Sigmoid colon (tissue), 7 donors: Measurements from ENCODE around the gene PRPF4. TPM values are rescaled to one million over a fixed set of nuclear protein-coding genes. Genes with fewer than 3 reads are reported as not detected.
"Not testable (repeated sequence)": the region's sequence is repeated elsewhere in the genome, so short reads cannot be mapped to it uniquely, and the experiment has no call there.

Source experiments
- DNase-seq: peaks from one replicate; pipeline ENCODE4 v3.0.0-alpha.2; 2019
- H3K27ac ChIP-seq, 4 donors: fragments of 200-600 bp; sonication (generic); one replicate each; pipeline ENCODE4 v1.5.1; 2016 to 2019; ENCODE audit warnings: mild to moderate bottlenecking in 1 of 4
- H3K27me3 ChIP-seq, 3 donors: fragments of 200-600 bp; sonication (generic); one replicate each; pipeline ENCODE4 v1.5.1; 2019; ENCODE audit warnings: mild to moderate bottlenecking in 1 of 3
- H3K36me3 ChIP-seq, 4 donors: fragments of 200-600 bp; sonication (generic); one replicate each; pipeline ENCODE4 v1.5.1; 2016 to 2019
- H3K4me1 ChIP-seq, 4 donors: fragments of 200-600 bp; sonication (generic); one replicate each; pipeline ENCODE4 v1.5.1; 2017 to 2019
- H3K4me3 ChIP-seq, 4 donors: fragments of 200-600 bp; sonication (generic); one replicate each; pipeline ENCODE4 v1.5.1; 2017 to 2019; ENCODE audit warnings: mild to moderate bottlenecking in 2 of 4, moderate library complexity in 1 of 4
- H3K9me3 ChIP-seq, 4 donors: fragments of 200-600 bp in 3 of 4; sonication (generic) in 3 of 4; one replicate each; pipeline versions ENCODE4 v1.5.1 to v1.6.1; 2013 to 2019
- CTCF ChIP-seq, 4 experiments: fragments of 450-650 bp in 3 of 4; fragments of 200-600 bp in 1 of 4; IDR thresholded peaks; one replicate each; pipeline ENCODE4 v1.5.1; 2016 to 2019; ENCODE audit warnings: antibody characterized with exemption in 4 of 4, mild to moderate bottlenecking in 3 of 4, moderate library complexity in 2 of 4
- EP300 ChIP-seq, 4 donors: sonication (generic); formaldehyde crosslinking; IDR thresholded peaks; one replicate each; pipeline ENCODE4 v1.6.1; 2017; ENCODE audit warnings: antibody characterized with exemption in 4 of 4
- POLR2A ChIP-seq, 2 donors: fragments of 450-650 bp; IDR thresholded peaks; one replicate each; pipeline ENCODE4 v1.6.1; 2016; ENCODE audit warnings: antibody characterized with exemption in 2 of 2, mild to moderate bottlenecking in 2 of 2, moderate library complexity in 2 of 2
- POLR2AphosphoS5 ChIP-seq, 4 donors: sonication (generic); formaldehyde crosslinking; IDR thresholded peaks; one replicate each; pipeline ENCODE4 v1.6.1; 2017; ENCODE audit warnings: antibody characterized with exemption in 4 of 4
- WGBS, 2 donors: extraction: QIAGEN DNeasy Blood & Tissue Kit; methylation state at CpG; one replicate each; pipeline ENCODE4 v1.1.7; 2013; 5-methylcytosine and 5-hydroxymethylcytosine counted together
- intact Hi-C: fragments of 100-400 bp; cut with DNase I; formaldehyde crosslinking; loops from one replicate; pipeline ENCODE4 v1.15.1; 2023
- polyA plus RNA-seq, 3 donors: library from polyadenylated mRNA; stranded (reverse); fragments of 200-250 nt; gene quantifications; one replicate each; pipeline ENCODE4 v1.2.3, GENCODE V29; 2013
- total RNA-seq, 4 donors: library from RNA; depleted of rRNA; stranded (reverse); fragments of >200 nt; gene quantifications; one replicate each; pipeline ENCODE4 v1.1.0, GENCODE V29; 2016
- donor health status: healthy with polysubstance abuse.
- donor health status: Bipolar disorder and iron deficiency.
- donor health status: healthy.

Gene PRPF4
- total RNA-seq (10 to 100 TPM; 12.7 to 21.4 (median 14.1) TPM), polyA plus RNA-seq (10 to 100 TPM in 1 of 3 donors, 1 to 10 TPM in 2; 7.9 to 15.5 (median 9.0) TPM)

GRCh38 chr9:113275157-113276131 lies at the start of gene PRPF4, which contains the start of gene CDC26:
Gene PRPF4, plus strand, starts transcription at chr9:113275658. Its CDS starts 86 bp downstream, at chr9:113275744.
Gene CDC26, minus strand, starts transcription at chr9:113275572. Its CDS starts 3,065 bp downstream, at chr9:113272507.
- H3K9me3 ChIP-seq, result no peaks in the 10 kb centered on the region
- no peaks in the 10 kb centered on the region for H3K27me3 ChIP-seq
- H3K27ac ChIP-seq, result peak within 1 kb of the TSS; percentile 94 to 96 (median 94)
- TF ChIP-seq EP300 (IDR thresholded peaks at IDR 0.05), result peak in 1 of 4 donors; percentile 91
- TF ChIP-seq POLR2A (IDR thresholded peaks at IDR 0.05), result peak; percentile 97 to 98
- TF ChIP-seq CTCF (IDR thresholded peaks at IDR 0.05), result no peak
- peak; percentile 99 to 100 (median 99) for TF ChIP-seq POLR2AphosphoS5 (IDR thresholded peaks at IDR 0.05)
- peaks cover 0 to 36% (median 20%) of the 10 kb centered on the region in 4 donors for H3K4me1 ChIP-seq
- intact Hi-C loops, result loop anchor here (1.0 to 5.0 kb wide), 5 partner anchors 54 to 383 kb away; partner anchors contain the start of genes C9orf43, FKBP15, POLE3 and SLC31A1
- peaks cover 21 to 61% (median 33%) of the 10 kb centered on the region in 4 donors for H3K36me3 ChIP-seq
- DNase-seq, result peak; percentile 99
- H3K4me3 ChIP-seq, result peak within 1 kb of the TSS; percentile 75 to 89 (median 82)
- WGBS, 2 donors, result 0% methylated on average over 63 of the region's 63 CpGs

- WGBS, 2 donors, result 0 to 90% methylated on average over 1 of the region's 1 CpG
- Histone ChIP-seq H3K36me3 (no peaks in the 10 kb centered on the region), H3K4me1 (peaks cover 0 to 13% (median 3%) of the 10 kb centered on the region in 4 donors), H3K9me3 (no peaks in the 10 kb centered on the region), H3K27me3 (no peaks in the 10 kb centered on the region), H3K27ac (no peak overlapping the region), H3K4me3 (no peak overlapping the region)
- intact Hi-C loops, result no loop called here
- TF ChIP-seq EP300 (IDR thresholded peaks at IDR 0.05), result no peak
- no peak for TF ChIP-seq POLR2AphosphoS5 (IDR thresholded peaks at IDR 0.05)
- no peak for TF ChIP-seq POLR2A (IDR thresholded peaks at IDR 0.05)
- no peak for TF ChIP-seq CTCF (IDR thresholded peaks at IDR 0.05)
- DNase-seq, result no peak
These were observed 48.0 kb upstream of the PRPF4 start for GRCh38 chr9:113227436-113227835.

GRCh38 chr9:113228130-113228665 lies 47.3 kb upstream of the PRPF4 start:
- H3K9me3 ChIP-seq, result no peaks in the 10 kb centered on the region
- no peak for TF ChIP-seq EP300 (IDR thresholded peaks at IDR 0.05)
- TF ChIP-seq POLR2A (IDR thresholded peaks at IDR 0.05), result no peak
- TF ChIP-seq POLR2AphosphoS5 (IDR thresholded peaks at IDR 0.05), result no peak
- TF ChIP-seq CTCF (IDR thresholded peaks at IDR 0.05), result no peak
- intact Hi-C loops, result no loop called here
- no peak for DNase-seq
- H3K4me1 ChIP-seq, result peaks cover 0 to 5% (median 0%) of the 10 kb centered on the region in 4 donors
- H3K27me3 ChIP-seq, result no peaks in the 10 kb centered on the region
- H3K36me3 ChIP-seq, result no peaks in the 10 kb centered on the region
- WGBS, 2 donors, result 63 to 66% methylated on average over 3 of the region's 3 CpGs
- no peak overlapping the region for H3K27ac ChIP-seq
- H3K4me3 ChIP-seq, result no peak overlapping the region

GRCh38 chr9:113231701-113232100 lies 43.8 kb upstream of the PRPF4 start:
- TF ChIP-seq POLR2AphosphoS5 (IDR thresholded peaks at IDR 0.05) (no peak), CTCF (IDR thresholded peaks at IDR 0.05) (no peak), EP300 (IDR thresholded peaks at IDR 0.05) (no peak), POLR2A (IDR thresholded peaks at IDR 0.05) (no peak)
- DNase-seq, result no peak
- intact Hi-C loops, result no loop called here
- 94 to 98% methylated on average over 2 of the region's 2 CpGs for WGBS, 2 donors
- H3K27ac ChIP-seq, result no peak overlapping the region
- H3K9me3 ChIP-seq, result no peaks in the 10 kb centered on the region
- H3K4me3 ChIP-seq, result no peak overlapping the region
- H3K4me1 ChIP-seq, result no peaks in the 10 kb centered on the region
- H3K36me3 ChIP-seq, result no peaks in the 10 kb centered on the region
- H3K27me3 ChIP-seq, result no peaks in the 10 kb centered on the region

GRCh38 chr9:113235701-113236255 lies 39.7 kb upstream of the PRPF4 start:
- H3K36me3 ChIP-seq, intact Hi-C loops, H3K4me3 ChIP-seq, H3K27ac ChIP-seq, DNase-seq, H3K9me3 ChIP-seq, H3K4me1 ChIP-seq, H3K27me3 ChIP-seq: not testable (repeated sequence)
- WGBS, 2 donors, result 91% methylated on average over 10 of the region's 10 CpGs
